Calu3 (cell line): ENCODE measurements around the gene NLRC5. TPM values are rescaled to one million over a fixed set of nuclear protein-coding genes. Genes with fewer than 3 reads are reported as not detected.

Source experiments
- BruUV-seq: library from RNA; stranded (reverse); fragments of 400-500 nt; replicated peaks from 2 replicates; lab custom pipeline; 2021; lab: Mats Ljungman, UMichigan
- CTCF ChIA-PET: fragments of 300-600 bp; sonication (Branson Sonifier 250); formaldehyde crosslinking; loops from one replicate; lab custom pipeline; 2022; ENCODE audit warnings: antibody characterized with exemption; lab: Charles Lee
- DNase-seq: peaks from one replicate; pipeline ENCODE4 v3.0.0; 2022
- H3K27ac Mint-ChIP-seq: one replicate; pipeline ENCODE4 v1.8.0; 2022; ENCODE audit warnings: mixed read lengths; ENCODE audit not compliant: unreplicated experiment
- H3K27me3 Mint-ChIP-seq: one replicate; pipeline ENCODE4 v1.8.0; 2022; ENCODE audit warnings: mixed read lengths; ENCODE audit not compliant: unreplicated experiment
- H3K36me3 Mint-ChIP-seq: one replicate; pipeline ENCODE4 v1.8.0; 2022; ENCODE audit warnings: mild to moderate bottlenecking, moderate library complexity, mixed read lengths; ENCODE audit not compliant: insufficient read depth, unreplicated experiment
- H3K4me1 Mint-ChIP-seq: one replicate; pipeline ENCODE4 v1.8.0; 2022; ENCODE audit warnings: mild to moderate bottlenecking, low read depth, mixed read lengths; ENCODE audit not compliant: unreplicated experiment
- H3K4me3 Mint-ChIP-seq: one replicate; pipeline ENCODE4 v1.8.0; 2022; ENCODE audit warnings: mild to moderate bottlenecking, low read depth, moderate library complexity, mixed read lengths; ENCODE audit not compliant: unreplicated experiment
- H3K9me3 Mint-ChIP-seq: one replicate; pipeline ENCODE4 v1.8.0; 2022; ENCODE audit warnings: low read depth, mixed read lengths; ENCODE audit not compliant: unreplicated experiment
- CTCF ChIP-seq: fragments of 200-600 bp; IDR thresholded peaks from one replicate; pipeline ENCODE4 v1.8.0; 2022; ENCODE audit warnings: antibody characterized with exemption; ENCODE audit not compliant: unreplicated experiment
- intact Hi-C: fragments of 100-400 bp; cut with micrococcal nuclease; formaldehyde crosslinking; loops from one replicate; pipeline ENCODE4 v1.10.0; 2022; ENCODE audit not compliant: unreplicated experiment
- total RNA-seq: library from RNA; stranded (reverse); gene quantifications from 2 replicates; pipeline ENCODE4 v1.2.3, GENCODE V29; 2022

Gene NLRC5
- total RNA-seq, 1 experiment from 2014 or later: 18.0 TPM

GRCh38 chr16:56977823-56978430, 11.4 kb upstream of the NLRC5 start:
- no peak for DNase-seq
- TF ChIP-seq CTCF: no peak
- CTCF ChIA-PET: no interaction called here
- Mint-ChIP-seq H3K9me3 (no peaks in the 10 kb centered on the region), H3K4me3 (no peak overlapping the region), H3K27me3 (peaks cover 60% of the 10 kb centered on the region), H3K4me1 (no peaks in the 10 kb centered on the region), H3K27ac (no peak overlapping the region), H3K36me3 (no peaks in the 10 kb centered on the region)
- BruUV-seq: no TSS peak
- intact Hi-C loops: no loop called here

- Mint-ChIP-seq H3K4me3 (no peak overlapping the region), H3K36me3 (no peaks in the 10 kb centered on the region), H3K27ac (no peak overlapping the region), H3K27me3 (peaks cover 56% of the 10 kb centered on the region), H3K4me1 (peaks cover 11% of the 10 kb centered on the region), H3K9me3 (no peaks in the 10 kb centered on the region)
- DNase-seq: no peak
- intact Hi-C loops: no loop called here
- CTCF ChIA-PET: no interaction called here
- TF ChIP-seq CTCF: no peak
- no TSS peak for BruUV-seq
Observed at GRCh38 chr16:56980201-56980535, 9.2 kb upstream of the NLRC5 start.

GRCh38 chr16:56980792-56981724, 8.3 kb upstream of the NLRC5 start:
- TF ChIP-seq CTCF: no peak
- CTCF ChIA-PET: no interaction called here
- H3K4me3 Mint-ChIP-seq: no peak overlapping the region
- intact Hi-C loops: no loop called here
- no peak overlapping the region for H3K27ac Mint-ChIP-seq
- H3K36me3 Mint-ChIP-seq: no peaks in the 10 kb centered on the region
- H3K27me3 Mint-ChIP-seq: peaks cover 47% of the 10 kb centered on the region
- no peaks in the 10 kb centered on the region for H3K9me3 Mint-ChIP-seq
- peaks cover 16% of the 10 kb centered on the region for H3K4me1 Mint-ChIP-seq
- BruUV-seq: no TSS peak
- DNase-seq: no peak

- BruUV-seq: no TSS peak
- CTCF ChIA-PET: no interaction called here
- intact Hi-C loops: no loop called here
- Mint-ChIP-seq H3K27ac (no peak overlapping the region), H3K27me3 (peaks cover 40% of the 10 kb centered on the region), H3K4me3 (no peak overlapping the region), H3K4me1 (peaks cover 16% of the 10 kb centered on the region), H3K9me3 (no peaks in the 10 kb centered on the region), H3K36me3 (no peaks in the 10 kb centered on the region)
- TF ChIP-seq CTCF: no peak
- no peak for DNase-seq
Observed at GRCh38 chr16:56981729-56982271, 7.6 kb upstream of the NLRC5 start.
